SJCRH30 (cell line): Measurements from ENCODE around the gene ACY1. TPM values are rescaled to one million over a fixed set of nuclear protein-coding genes. Genes with fewer than 3 reads are reported as not detected.

Experiments used
- DNase-seq, 2 experiments: peaks; one replicate each; pipeline ENCODE4 v3.0.0-alpha.2; 2015 to 2020
- H3K27ac ChIP-seq: fragments of 250-450 bp; sonication (Bioruptor Pico); 2 replicates; pipeline ENCODE4 v1.5.1; 2020; ENCODE audit warnings: mild to moderate bottlenecking, moderate library complexity
- H3K27me3 ChIP-seq: fragments of 250-450 bp; sonication (Bioruptor Pico); 2 replicates; pipeline ENCODE4 v1.5.1; 2020; ENCODE audit warnings: mild to moderate bottlenecking, moderate library complexity
- H3K36me3 ChIP-seq: fragments of 250-450 bp; sonication (Bioruptor Pico); 2 replicates; pipeline ENCODE4 v1.5.1; 2020; ENCODE audit warnings: mild to moderate bottlenecking, moderate library complexity
- H3K4me1 ChIP-seq: fragments of 250-450 bp; sonication (Bioruptor Pico); 2 replicates; pipeline ENCODE4 v1.5.1; 2020; ENCODE audit warnings: mild to moderate bottlenecking, moderate library complexity
- H3K4me3 ChIP-seq: fragments of 250-450 bp; sonication (Bioruptor Pico); 2 replicates; pipeline ENCODE4 v1.5.1; 2020; ENCODE audit warnings: mild to moderate bottlenecking, moderate library complexity
- H3K9me3 ChIP-seq: fragments of 250-450 bp; sonication (Bioruptor Pico); replicated peaks from 2 replicates; pipeline ENCODE4 v1.5.1; 2020; ENCODE audit warnings: mild to moderate bottlenecking, moderate library complexity
- total RNA-seq: library from RNA; depleted of rRNA; stranded (reverse); fragments of >200 nt; shearing (Covaris generic); gene quantifications from 2 replicates; pipeline ENCODE4 v1.2.3, GENCODE V29; 2014

The ACY1 gene
- total RNA-seq, 1 experiment from 2014 or later, result 26.2 TPM

- Histone ChIP-seq H3K4me3 (no peak overlapping the region), H3K27ac (no peak overlapping the region), H3K4me1 (peaks cover 8% of the 10 kb centered on the region; the same call in 1 of the 2 replicates), H3K9me3 (no peaks in the 10 kb centered on the region), H3K36me3 (peaks cover 35% of the 10 kb centered on the region), H3K27me3 (no peaks in the 10 kb centered on the region)
- DNase-seq, result no peak
Observed at GRCh38 chr3:51954713-51955112, 28.6 kb upstream of the ACY1 start.

DNA sequence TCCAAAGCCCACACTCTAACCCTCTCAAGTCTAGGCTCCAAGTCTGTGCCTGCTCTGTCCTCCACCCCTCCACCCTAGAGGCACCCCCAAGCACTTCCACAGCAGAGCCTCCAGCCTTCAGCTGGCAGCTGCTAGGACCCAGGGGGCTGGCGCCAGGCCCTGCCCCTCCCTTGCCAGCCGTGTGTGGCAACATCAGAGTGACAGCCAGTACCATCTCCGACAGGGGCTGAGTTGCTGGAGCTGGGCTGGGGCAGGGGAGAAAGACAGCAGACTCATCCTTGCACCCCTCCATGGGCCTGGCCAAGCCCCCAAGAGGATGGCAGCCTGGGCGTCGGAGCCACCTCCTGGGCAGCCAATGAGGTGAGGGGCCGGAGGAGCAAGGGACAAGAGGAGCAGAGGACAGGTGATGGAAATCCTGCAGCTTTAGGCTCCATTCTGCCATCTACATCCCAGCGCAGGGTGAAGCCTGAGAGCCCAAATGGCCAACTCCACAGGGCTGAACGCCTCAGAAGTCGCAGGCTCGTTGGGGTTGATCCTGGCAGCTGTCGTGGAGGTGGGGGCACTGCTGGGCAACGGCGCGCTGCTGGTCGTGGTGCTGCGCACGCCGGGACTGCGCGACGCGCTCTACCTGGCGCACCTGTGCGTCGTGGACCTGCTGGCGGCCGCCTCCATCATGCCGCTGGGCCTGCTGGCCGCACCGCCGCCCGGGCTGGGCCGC, 28.0 kb upstream of the ACY1 start, which contains the start of gene GPR62:
GPR62 (plus strand) TSS at position 207 of the 718 bp plus-strand sequence; CDS start at position 479, 272 bp downstream.
- DNase-seq, result no peak
- Histone ChIP-seq H3K36me3 (peaks cover 41% of the 10 kb centered on the region), H3K27ac (no peak within 1 kb of the TSS), H3K4me3 (no peak within 1 kb of the TSS), H3K27me3 (no peaks in the 10 kb centered on the region), H3K4me1 (peaks cover 8% of the 10 kb centered on the region; the same call in 1 of the 2 replicates), H3K9me3 (no peaks in the 10 kb centered on the region)

DNA sequence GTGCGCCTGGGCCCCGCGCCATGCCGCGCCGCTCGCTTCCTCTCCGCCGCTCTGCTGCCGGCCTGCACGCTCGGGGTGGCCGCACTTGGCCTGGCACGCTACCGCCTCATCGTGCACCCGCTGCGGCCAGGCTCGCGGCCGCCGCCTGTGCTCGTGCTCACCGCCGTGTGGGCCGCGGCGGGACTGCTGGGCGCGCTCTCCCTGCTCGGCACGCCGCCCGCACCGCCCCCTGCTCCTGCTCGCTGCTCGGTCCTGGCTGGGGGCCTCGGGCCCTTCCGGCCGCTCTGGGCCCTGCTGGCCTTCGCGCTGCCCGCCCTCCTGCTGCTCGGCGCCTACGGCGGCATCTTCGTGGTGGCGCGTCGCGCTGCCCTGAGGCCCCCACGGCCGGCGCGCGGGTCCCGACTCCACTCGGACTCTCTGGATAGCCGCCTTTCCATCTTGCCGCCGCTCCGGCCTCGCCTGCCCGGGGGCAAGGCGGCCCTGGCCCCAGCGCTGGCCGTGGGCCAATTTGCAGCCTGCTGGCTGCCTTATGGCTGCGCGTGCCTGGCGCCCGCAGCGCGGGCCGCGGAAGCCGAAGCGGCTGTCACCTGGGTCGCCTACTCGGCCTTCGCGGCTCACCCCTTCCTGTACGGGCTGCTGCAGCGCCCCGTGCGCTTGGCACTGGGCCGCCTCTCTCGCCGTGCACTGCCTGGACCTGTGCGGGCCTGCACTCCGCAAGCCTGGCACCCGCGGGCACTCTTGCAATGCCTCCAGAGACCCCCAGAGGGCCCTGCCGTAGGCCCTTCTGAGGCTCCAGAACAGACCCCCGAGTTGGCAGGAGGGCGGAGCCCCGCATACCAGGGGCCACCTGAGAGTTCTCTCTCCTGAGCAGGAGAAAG, 27.2 kb upstream of the ACY1 start:
- Histone ChIP-seq H3K4me3 (no peak overlapping the region), H3K4me1 (peaks cover 8% of the 10 kb centered on the region; the same call in 1 of the 2 replicates), H3K36me3 (peaks cover 48% of the 10 kb centered on the region), H3K9me3 (no peaks in the 10 kb centered on the region), H3K27ac (no peak overlapping the region), H3K27me3 (no peaks in the 10 kb centered on the region)
- no peak for DNase-seq

GRCh38 chr3:51957520-51958205, 25.7 kb upstream of the ACY1 start:
- no peaks in the 10 kb centered on the region for H3K27me3 ChIP-seq
- peaks cover 21% of the 10 kb centered on the region for H3K4me1 ChIP-seq
- H3K36me3 ChIP-seq, result peaks cover 53% of the 10 kb centered on the region
- no peak for DNase-seq
- no peak overlapping the region for H3K4me3 ChIP-seq
- no peaks in the 10 kb centered on the region for H3K9me3 ChIP-seq
- no peak overlapping the region for H3K27ac ChIP-seq

DNA sequence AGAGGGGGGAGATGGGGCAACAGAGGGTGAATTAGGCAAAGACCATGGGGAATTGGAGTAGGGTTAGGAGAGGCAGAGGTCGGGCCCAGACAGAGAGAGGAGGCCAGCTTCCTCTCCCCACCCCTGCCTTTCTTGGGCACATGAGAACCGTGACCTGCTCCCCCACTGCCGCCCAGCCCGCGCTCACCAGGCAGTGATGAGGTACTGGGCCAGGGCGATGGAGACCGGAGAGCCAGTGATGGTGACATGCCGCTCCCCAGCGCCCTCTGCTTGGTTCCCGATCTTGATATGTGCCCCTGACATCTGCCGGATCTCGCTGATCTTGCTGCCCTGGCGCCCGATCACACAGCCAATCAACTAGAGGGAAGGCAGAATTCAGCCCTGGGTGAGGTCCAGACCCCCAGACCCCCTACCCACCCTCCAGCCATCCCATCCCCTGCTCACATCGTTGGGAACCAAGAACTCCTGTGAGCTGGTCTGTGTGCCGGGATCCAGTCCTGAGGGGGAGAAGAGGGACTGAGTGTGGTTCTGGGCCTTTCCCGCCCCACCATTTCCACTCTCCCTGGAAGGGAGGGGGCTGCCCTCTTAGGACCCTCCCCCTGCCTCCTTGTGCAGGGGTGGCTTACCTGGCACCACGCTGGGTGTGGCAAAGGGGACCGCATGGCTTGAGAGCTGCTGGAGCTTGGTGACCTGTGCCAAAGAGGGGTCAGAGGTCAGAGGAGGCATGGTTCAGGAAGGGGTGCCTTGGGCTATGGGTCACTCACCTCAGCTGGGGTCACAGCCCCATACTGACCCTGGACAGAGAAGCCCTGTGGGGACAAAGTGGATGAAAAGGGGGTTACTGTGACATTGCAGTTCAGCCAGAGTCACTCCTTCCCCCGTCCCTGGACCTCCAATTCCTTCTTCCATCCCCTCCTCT, 24.5 kb upstream of the ACY1 start:
- DNase-seq, result no peak
- H3K4me3 ChIP-seq, result no peak overlapping the region
- H3K9me3 ChIP-seq, result no peaks in the 10 kb centered on the region
- H3K36me3 ChIP-seq, result peaks cover 53% of the 10 kb centered on the region
- no peaks in the 10 kb centered on the region for H3K27me3 ChIP-seq
- H3K4me1 ChIP-seq, result peaks cover 27% of the 10 kb centered on the region
- no peak overlapping the region for H3K27ac ChIP-seq

- H3K27ac ChIP-seq, result no peak overlapping the region
- H3K4me3 ChIP-seq, result no peak overlapping the region
- H3K4me1 ChIP-seq, result peaks cover 30% of the 10 kb centered on the region
- H3K36me3 ChIP-seq, result peaks cover 53% of the 10 kb centered on the region
- no peak for DNase-seq
- no peaks in the 10 kb centered on the region for H3K27me3 ChIP-seq
- no peaks in the 10 kb centered on the region for H3K9me3 ChIP-seq
Observed at GRCh38 chr3:51959651-51960050, 23.7 kb upstream of the ACY1 start.

DNA sequence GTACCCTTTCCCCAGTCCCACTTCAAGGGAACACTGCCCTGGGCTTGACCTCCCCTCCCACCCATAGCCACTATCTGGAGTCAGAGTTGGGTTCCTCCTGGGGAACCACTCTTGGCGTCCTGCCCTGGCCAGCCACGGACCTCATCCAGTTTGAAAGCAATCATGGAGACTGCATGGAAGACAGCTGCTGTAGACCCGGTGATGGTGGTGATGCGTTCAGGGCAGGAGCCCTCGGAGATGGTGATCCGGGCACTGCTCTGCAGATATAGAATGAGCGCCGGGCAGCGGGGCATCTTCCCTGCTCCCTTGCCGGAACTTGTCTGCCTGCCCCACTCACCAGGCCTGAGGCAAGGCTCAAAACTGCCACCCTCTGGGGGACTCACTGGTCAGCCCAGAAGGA, 22.9 kb upstream of the ACY1 start:
- H3K4me1 ChIP-seq, result peaks cover 37% of the 10 kb centered on the region
- no peak for DNase-seq
- H3K27me3 ChIP-seq, result no peaks in the 10 kb centered on the region
- peaks cover 52% of the 10 kb centered on the region for H3K36me3 ChIP-seq
- no peak overlapping the region for H3K4me3 ChIP-seq
- H3K27ac ChIP-seq, result no peak overlapping the region
- H3K9me3 ChIP-seq, result no peaks in the 10 kb centered on the region

DNA sequence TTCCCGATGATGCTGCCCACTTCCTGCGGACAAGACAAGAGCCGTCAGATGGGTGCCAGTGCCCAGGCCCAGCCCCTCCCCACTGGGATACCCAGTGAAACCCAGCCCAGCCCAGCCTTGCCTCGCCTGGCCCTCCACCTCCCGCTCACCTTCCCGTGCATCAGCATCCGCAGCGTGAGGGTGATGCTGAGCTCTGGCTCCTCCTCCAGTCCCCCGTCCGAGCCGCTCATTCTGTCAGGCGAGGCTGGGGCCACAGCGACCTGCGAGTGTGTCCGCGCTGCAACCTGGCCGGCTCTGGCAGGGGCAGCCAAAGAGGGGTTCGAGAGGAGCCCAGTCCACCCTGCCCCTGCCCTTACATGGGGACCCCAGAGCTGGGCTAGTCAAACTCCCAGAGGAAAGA, 22.3 kb upstream of the ACY1 start:
- Histone ChIP-seq H3K4me1 (peaks cover 44% of the 10 kb centered on the region), H3K27me3 (no peaks in the 10 kb centered on the region), H3K9me3 (no peaks in the 10 kb centered on the region), H3K36me3 (peaks cover 54% of the 10 kb centered on the region), H3K4me3 (no peak overlapping the region), H3K27ac (no peak overlapping the region)
- no peak for DNase-seq

- Histone ChIP-seq H3K4me1 (peaks cover 45% of the 10 kb centered on the region), H3K36me3 (peaks cover 48% of the 10 kb centered on the region), H3K4me3 (no peak overlapping the region), H3K27me3 (no peaks in the 10 kb centered on the region), H3K9me3 (no peaks in the 10 kb centered on the region), H3K27ac (no peak overlapping the region; the same call in 1 of the 2 replicates)
- DNase-seq, result peak in 1 of 2 experiments; percentile 51
Observed at GRCh38 chr3:51961602-51962569, 21.4 kb upstream of the ACY1 start.

DNA sequence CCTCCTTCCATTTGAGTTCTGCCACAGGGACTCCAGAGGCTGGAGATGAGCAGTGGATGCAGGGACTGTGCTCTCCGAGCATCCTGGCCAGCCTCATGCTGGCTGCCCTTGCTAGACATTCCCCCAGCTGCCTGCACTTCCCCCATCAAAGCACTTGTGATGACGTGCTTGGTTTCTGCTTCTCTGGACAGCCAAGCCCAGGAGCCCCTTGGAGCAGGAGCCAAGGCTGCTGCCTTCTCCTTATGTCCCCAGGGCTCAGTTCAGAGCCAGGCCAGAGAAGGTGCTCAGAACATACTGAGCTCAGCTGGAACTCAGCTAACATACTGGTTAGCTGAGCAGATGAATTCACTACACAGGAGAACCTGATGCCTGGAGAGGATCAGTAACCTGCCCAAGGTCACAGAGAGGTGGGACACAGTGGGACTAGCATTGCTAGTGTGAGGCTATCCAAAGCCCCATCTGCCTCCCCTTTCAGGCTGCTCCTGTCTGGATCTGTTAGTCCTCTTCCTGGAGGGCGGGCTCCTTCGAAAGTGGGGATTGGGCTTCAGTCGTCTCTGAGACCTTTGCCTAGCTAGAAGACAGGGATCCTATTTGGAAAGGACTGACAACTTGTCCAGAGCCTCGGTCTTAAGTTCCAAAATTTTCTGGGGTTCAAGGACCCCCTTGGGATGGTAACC, 20.3 kb upstream of the ACY1 start:
- peaks cover 46% of the 10 kb centered on the region for H3K4me1 ChIP-seq
- no peaks in the 10 kb centered on the region for H3K9me3 ChIP-seq
- DNase-seq, result peak in 1 of 2 experiments; percentile 34
- no peak overlapping the region for H3K4me3 ChIP-seq
- peaks cover 39% of the 10 kb centered on the region for H3K36me3 ChIP-seq
- H3K27me3 ChIP-seq, result no peaks in the 10 kb centered on the region
- H3K27ac ChIP-seq, result peak overlapping the region; percentile 91; the same call in 1 of the 2 replicates

DNA sequence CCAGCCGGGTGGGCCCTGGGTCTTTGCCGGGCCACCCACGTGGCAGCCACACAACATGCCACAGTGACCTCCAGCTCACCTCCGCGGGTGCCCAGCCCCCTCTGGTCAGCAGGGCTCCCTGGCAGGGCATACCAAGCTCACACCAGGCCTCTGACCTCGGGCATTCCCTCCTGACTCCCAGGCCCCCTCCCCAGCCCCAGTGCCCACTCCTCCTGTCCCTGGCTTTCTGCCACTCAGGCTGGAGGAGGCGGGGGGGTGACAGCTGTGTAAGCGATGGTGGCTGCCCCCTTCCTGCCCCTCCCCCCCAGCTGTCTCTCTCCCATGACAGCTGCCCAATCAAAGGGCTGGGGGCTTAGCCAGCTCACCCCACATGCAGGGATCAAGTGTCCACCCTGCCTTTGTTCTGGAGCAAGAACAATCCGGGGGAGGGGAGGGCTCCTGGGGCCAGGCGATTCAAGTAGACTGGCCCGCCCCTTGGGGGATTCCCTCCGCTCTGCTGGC, 19.3 kb upstream of the ACY1 start:
- peaks cover 54% of the 10 kb centered on the region for H3K4me1 ChIP-seq
- peak overlapping the region; percentile 91 for H3K27ac ChIP-seq
- H3K36me3 ChIP-seq, result peaks cover 29% of the 10 kb centered on the region

GRCh38 chr3:51964521-51964920, 18.8 kb upstream of the ACY1 start:
- H3K36me3 ChIP-seq, result peaks cover 24% of the 10 kb centered on the region
- H3K4me1 ChIP-seq, result peaks cover 59% of the 10 kb centered on the region
- H3K9me3 ChIP-seq, result no peaks in the 10 kb centered on the region
- no peaks in the 10 kb centered on the region for H3K27me3 ChIP-seq
- peak overlapping the region; percentile 91 for H3K27ac ChIP-seq
- DNase-seq, result no peak
- H3K4me3 ChIP-seq, result peak overlapping the region; percentile 90

More for the DNA sequence above, 19.3 kb upstream of the ACY1 start:
- peak; percentile 99 for DNase-seq
- Histone ChIP-seq H3K9me3 (no peaks in the 10 kb centered on the region), H3K27me3 (no peaks in the 10 kb centered on the region), H3K4me3 (peak overlapping the region; percentile 90)
